ENCODE results near the gene RCBTB2.

- no peak for TF ChIP-seq CTCF (IDR thresholded peaks at IDR 0.05)
- TF ChIP-seq POLR2A (IDR thresholded peaks at IDR 0.05): no peak
Observed at GRCh38 chr13:48500652-48501197, 32.2 kb downstream of the RCBTB2 start.

All from breast epithelium (tissue), 3 donors.